Osteocyte (in vitro differentiated cells): ENCODE results near the gene CTPS2. TPM values are rescaled to one million over a fixed set of nuclear protein-coding genes. Genes with fewer than 3 reads are reported as not detected.

Experiments
- DNase-seq: peaks from one replicate; pipeline ENCODE4 v3.0.0; 2021; ENCODE audit warnings: mixed read lengths; ENCODE audit not compliant: unreplicated experiment; ENCODE audit errors: extremely low spot score
- H3K27ac Mint-ChIP-seq: one replicate; pipeline ENCODE4 v1.8.0; 2021; ENCODE audit warnings: mild to moderate bottlenecking, mixed read lengths; ENCODE audit not compliant: unreplicated experiment
- H3K27me3 Mint-ChIP-seq: one replicate; pipeline ENCODE4 v1.8.0; 2021; ENCODE audit warnings: mixed read lengths; ENCODE audit not compliant: unreplicated experiment
- H3K36me3 Mint-ChIP-seq: one replicate; pipeline ENCODE4 v1.8.0; 2021; ENCODE audit warnings: mixed read lengths; ENCODE audit not compliant: unreplicated experiment
- H3K4me1 Mint-ChIP-seq: one replicate; pipeline ENCODE4 v1.8.0; 2021; ENCODE audit warnings: mixed read lengths; ENCODE audit not compliant: unreplicated experiment
- H3K4me3 Mint-ChIP-seq: one replicate; pipeline ENCODE4 v1.8.0; 2021; ENCODE audit warnings: mild to moderate bottlenecking, moderate library complexity, mixed read lengths; ENCODE audit not compliant: unreplicated experiment
- H3K9me3 Mint-ChIP-seq: one replicate; pipeline ENCODE4 v1.8.0; 2021; ENCODE audit warnings: mixed read lengths; ENCODE audit not compliant: unreplicated experiment
- CTCF ChIP-seq: fragments of 200-600 bp; sonication (generic); IDR thresholded peaks from 2 replicates; pipeline ENCODE4 v1.5.0; 2021; ENCODE audit warnings: antibody characterized with exemption, mild to moderate bottlenecking, moderate library complexity
- total RNA-seq: library from RNA; stranded (reverse); gene quantifications from 2 replicates; pipeline ENCODE4 v1.2.1, GENCODE V29; 2021

The CTPS2 gene
- total RNA-seq, 1 donor from 2014 or later: 37.1 TPM

- Mint-ChIP-seq H3K27ac (peak overlapping the region; percentile 84), H3K27me3 (no peaks in the 10 kb centered on the region)
Measured at GRCh38 chrX:16665089-16665488, 47.4 kb downstream of the CTPS2 start.

GRCh38 chrX:16664626-16665025 lies 47.8 kb downstream of the CTPS2 start:
- Mint-ChIP-seq H3K4me1 (peaks cover 52% of the 10 kb centered on the region), H3K27me3 (no peaks in the 10 kb centered on the region), H3K27ac (peak overlapping the region; percentile 84), H3K9me3 (no peaks in the 10 kb centered on the region), H3K4me3 (no peak overlapping the region), H3K36me3 (peaks cover 31% of the 10 kb centered on the region)
- DNase-seq: no peak
- TF ChIP-seq CTCF: peak; percentile 23

More at GRCh38 chrX:16665089-16665488, 47.4 kb downstream of the CTPS2 start:
- H3K36me3 Mint-ChIP-seq: peaks cover 32% of the 10 kb centered on the region
- no peak for DNase-seq
- no peaks in the 10 kb centered on the region for H3K9me3 Mint-ChIP-seq
- no peak for TF ChIP-seq CTCF
- H3K4me1 Mint-ChIP-seq: peaks cover 48% of the 10 kb centered on the region
- no peak overlapping the region for H3K4me3 Mint-ChIP-seq

- no peak for DNase-seq
- Mint-ChIP-seq H3K27me3 (no peaks in the 10 kb centered on the region), H3K27ac (peak overlapping the region; percentile 84), H3K4me3 (no peak overlapping the region), H3K4me1 (peaks cover 58% of the 10 kb centered on the region), H3K9me3 (peaks cover 3% of the 10 kb centered on the region), H3K36me3 (peaks cover 32% of the 10 kb centered on the region)
- peak; percentile 48 for TF ChIP-seq CTCF
Measured at GRCh38 chrX:16664074-16664473, 48.4 kb downstream of the CTPS2 start.

- DNase-seq: no peak
- Mint-ChIP-seq H3K4me1 (peaks cover 69% of the 10 kb centered on the region), H3K27ac (no peak overlapping the region), H3K27me3 (no peaks in the 10 kb centered on the region), H3K4me3 (no peak overlapping the region), H3K9me3 (peaks cover 10% of the 10 kb centered on the region), H3K36me3 (peaks cover 35% of the 10 kb centered on the region)
- no peak for TF ChIP-seq CTCF
Measured at GRCh38 chrX:16662402-16662801, 50.1 kb downstream of the CTPS2 start.

- H3K4me1 Mint-ChIP-seq: peaks cover 65% of the 10 kb centered on the region
- no peaks in the 10 kb centered on the region for H3K27me3 Mint-ChIP-seq
- no peak for DNase-seq
- TF ChIP-seq CTCF: no peak
- H3K36me3 Mint-ChIP-seq: peaks cover 39% of the 10 kb centered on the region
- no peak overlapping the region for H3K27ac Mint-ChIP-seq
- peaks cover 10% of the 10 kb centered on the region for H3K9me3 Mint-ChIP-seq
- H3K4me3 Mint-ChIP-seq: no peak overlapping the region
Measured at GRCh38 chrX:16661495-16661894, 51.0 kb downstream of the CTPS2 start.
